Adrenal gland (tissue), 12 donors: Measurements from ENCODE around the gene KLK6. TPM values are rescaled to one million over a fixed set of nuclear protein-coding genes. Genes with fewer than 3 reads are reported as not detected.

Experiments used
- DNase-seq, 7 donors: peaks; one replicate each; pipeline ENCODE4 v3.0.0-alpha.2; 2019 to 2020
- H3K27ac ChIP-seq, 5 donors: fragments of 200-600 bp; sonication (generic) in 4 of 5; 1 replicate in 3 of 5; 2 replicates in 2 of 5; pipeline versions ENCODE4 v1.5.1 to v1.8.0; 2016 to 2020; ENCODE audit warnings: mild to moderate bottlenecking in 1 of 5
- H3K27me3 ChIP-seq: fragments of 200-600 bp; 2 replicates; pipeline ENCODE4 v1.8.0; 2021
- H3K36me3 ChIP-seq, 2 donors: fragments of 200-600 bp; replicated peaks in 1 of 2; 1 replicate in 1 of 2; 2 replicates in 1 of 2; pipeline versions ENCODE4 v1.5.1 to v1.8.0; 2018 to 2022
- H3K4me1 ChIP-seq, 2 donors: fragments of 200-600 bp; replicated peaks in 1 of 2; 1 replicate in 1 of 2; 2 replicates in 1 of 2; pipeline versions ENCODE4 v1.5.1 to v1.8.0; 2018 to 2021
- H3K4me3 ChIP-seq, 4 donors: fragments of 200-600 bp; sonication (generic) in 3 of 4; one replicate each; pipeline ENCODE4 v1.5.1; 2016 to 2018
- H3K9me3 ChIP-seq, 3 donors: fragments of 200-600 bp; sonication (generic) in 1 of 3; replicated peaks in 1 of 3; 1 replicate in 2 of 3; 2 replicates in 1 of 3; pipeline versions ENCODE4 v1.5.1 to v1.8.0; 2016 to 2021
- CTCF ChIP-seq, 6 experiments: fragments of 450-650 bp in 4 of 6; fragments of 200-600 bp in 2 of 6; sonication (generic) in 1 of 6; IDR thresholded peaks; 1 replicate in 5 of 6; 2 replicates in 1 of 6; pipeline versions ENCODE4 v1.5.1 to v1.8.0; 2016 to 2021; ENCODE audit warnings: antibody characterized with exemption in 6 of 6, mild to moderate bottlenecking in 2 of 6, moderate library complexity in 1 of 6
- POLR2A ChIP-seq, 2 donors: fragments of 450-650 bp; IDR thresholded peaks; one replicate each; pipeline ENCODE4 v1.6.1; 2017; ENCODE audit warnings: antibody characterized with exemption in 2 of 2, mild to moderate bottlenecking in 2 of 2, moderate library complexity in 1 of 2
- WGBS, 4 donors: extraction: QIAGEN DNeasy Blood & Tissue Kit in 2 of 4; methylation state at CpG; one replicate each; pipeline versions ENCODE4 v1.1.5 to v1.1.7; 2013 to 2017; 5-methylcytosine and 5-hydroxymethylcytosine counted together
- intact Hi-C, 2 donors: fragments of 100-400 bp; cut with DNase I; formaldehyde crosslinking; loops; one replicate each; pipeline versions ENCODE4 v1.14.1 to v1.15.0; 2022 to 2023
- polyA plus RNA-seq, 3 donors: library from polyadenylated mRNA; stranded (reverse); fragments of 200-250 nt in 2 of 3; fragments of 350-450 nt in 1 of 3; fragmentation: Illumina TruSeq in 1 of 3; extraction: RNeasy Lipid Tissue Mini Kit (QIAGEN cat#74804) in 1 of 3; gene quantifications; one replicate each; pipeline ENCODE4 v1.2.3, GENCODE V29; 2013 to 2014
- total RNA-seq, 9 donors: library from RNA; depleted of rRNA in 4 of 9; stranded (reverse); fragments of >200 nt in 4 of 9; fragments of 120-200 nt in 1 of 9; fragmentation: NEBNext Ultra II Directional in 1 of 9; extraction: Animal tissue kit (Norgen Biotek cat#: 25700) in 1 of 9; gene quantifications; one replicate each; pipeline versions ENCODE4 v1.1.0 to v1.2.4, GENCODE V29; 2013 to 2023
- donor health status: healthy with polysubstance abuse.
- donor health status: Bipolar disorder and iron deficiency.
- donor health status: DM: yes; HTN: yes; CAD: no.
- donor health status: DM: no; HTN: no; CAD: no.
- donor health status: DM: no; HTN: no; CAD: no.
- donor health status: DM: yes; HTN: yes; CAD: no.

Gene KLK6
- total and polyA plus RNA-seq, 12 donors, result not detected

- peaks cover 23% of the 10 kb centered on the region for H3K27me3 ChIP-seq
- no peaks in the 10 kb centered on the region for H3K4me1 ChIP-seq
- H3K9me3 ChIP-seq, result no peaks in the 10 kb centered on the region
- DNase-seq, result no peak
- whole genome bisulfite sequencing, 4 donors, result 33 to 46% (median 40%) methylated on average over 8 to 16 of the region's 16 CpGs
- intact Hi-C loops, result no loop called here
- H3K27ac ChIP-seq, result no peak overlapping the region
- H3K36me3 ChIP-seq, result no peaks in the 10 kb centered on the region
- no peak overlapping the region for H3K4me3 ChIP-seq
- TF ChIP-seq POLR2A (IDR thresholded peaks at IDR 0.05), result no peak
- TF ChIP-seq CTCF (IDR thresholded peaks at IDR 0.05), result no peak
These were observed 31.6 kb upstream of the KLK6 start for GRCh38 chr19:51000981-51001380.

- H3K4me3 ChIP-seq, result no peak overlapping the region
- H3K27ac ChIP-seq, result no peak overlapping the region
- TF ChIP-seq POLR2A (IDR thresholded peaks at IDR 0.05) (no peak), CTCF (IDR thresholded peaks at IDR 0.05) (no peak)
- H3K36me3 ChIP-seq, result no peaks in the 10 kb centered on the region
- H3K4me1 ChIP-seq, result no peaks in the 10 kb centered on the region
- H3K27me3 ChIP-seq, result peaks cover 23% of the 10 kb centered on the region
- no peak for DNase-seq
- no peaks in the 10 kb centered on the region for H3K9me3 ChIP-seq
- intact Hi-C loops, result no loop called here
- 65 to 82% (median 76%) methylated on average over 4 to 10 of the region's 10 CpGs for WGBS, 4 donors
These were observed 31.0 kb upstream of the KLK6 start for GRCh38 chr19:51000426-51000825.

- intact Hi-C loops, result no loop called here
- 55 to 82% (median 65%) methylated on average over 4 of the region's 4 CpGs for WGBS, 4 donors
- Histone ChIP-seq H3K9me3 (no peaks in the 10 kb centered on the region), H3K27me3 (peaks cover 22% of the 10 kb centered on the region), H3K36me3 (no peaks in the 10 kb centered on the region), H3K27ac (no peak overlapping the region), H3K4me3 (no peak overlapping the region), H3K4me1 (no peaks in the 10 kb centered on the region)
- DNase-seq, result no peak
- TF ChIP-seq CTCF (IDR thresholded peaks at IDR 0.05) (no peak), POLR2A (IDR thresholded peaks at IDR 0.05) (no peak)
These were observed 29.3 kb upstream of the KLK6 start for GRCh38 chr19:50998686-50999085.

GRCh38 chr19:50998061-50998460 is 28.7 kb upstream of the KLK6 start:
- Histone ChIP-seq H3K4me3 (no peak overlapping the region), H3K27me3 (peaks cover 18% of the 10 kb centered on the region), H3K9me3 (no peaks in the 10 kb centered on the region), H3K4me1 (no peaks in the 10 kb centered on the region), H3K27ac (no peak overlapping the region), H3K36me3 (no peaks in the 10 kb centered on the region)
- TF ChIP-seq POLR2A (IDR thresholded peaks at IDR 0.05) (no peak), CTCF (IDR thresholded peaks at IDR 0.05) (no peak)
- 58 to 66% (median 59%) methylated on average over 5 of the region's 5 CpGs for WGBS, 4 donors
- intact Hi-C loops, result no loop called here
- no peak for DNase-seq
